Esophagus (tissue), 2 donors: ENCODE measurements around the gene BATF2. TPM values are rescaled to one million over a fixed set of nuclear protein-coding genes. Genes with fewer than 3 reads are reported as not detected.

Source experiments
- H3K27ac ChIP-seq, 2 donors: one replicate each; pipeline ENCODE4 v1.5.1; 2013; ENCODE audit warnings: low read depth in 2 of 2, mild to moderate bottlenecking in 2 of 2, inconsistent platforms in 1 of 2, low read length in 1 of 2, moderate library complexity in 1 of 2
- H3K27me3 ChIP-seq, 2 donors: one replicate each; pipeline ENCODE4 v1.6.1; 2013; ENCODE audit warnings: low read length in 2 of 2, control low read depth in 1 of 2, mild to moderate bottlenecking in 1 of 2; ENCODE audit not compliant: insufficient read depth in 2 of 2, control insufficient read depth in 1 of 2
- H3K36me3 ChIP-seq, 2 donors: one replicate each; pipeline ENCODE4 v1.6.1; 2013; ENCODE audit warnings: low read length in 1 of 2; ENCODE audit not compliant: control insufficient read depth in 2 of 2, insufficient read depth in 2 of 2
- H3K4me1 ChIP-seq, 2 donors: one replicate each; pipeline ENCODE4 v1.6.1; 2013; ENCODE audit warnings: low read length in 1 of 2; ENCODE audit not compliant: control insufficient read depth in 2 of 2, insufficient read depth in 2 of 2
- H3K4me3 ChIP-seq, 2 donors: one replicate each; pipeline ENCODE4 v1.5.1; 2013; ENCODE audit warnings: low read length in 2 of 2, mild to moderate bottlenecking in 2 of 2, low read depth in 1 of 2, moderate library complexity in 1 of 2
- H3K9me3 ChIP-seq, 2 donors: one replicate each; pipeline ENCODE4 v1.6.1; 2013; ENCODE audit warnings: mild to moderate bottlenecking in 2 of 2, low read depth in 1 of 2, low read length in 1 of 2, moderate library complexity in 1 of 2; ENCODE audit not compliant: control insufficient read depth in 2 of 2, insufficient read depth in 1 of 2
- WGBS, 2 donors: extraction: QIAGEN DNeasy Blood & Tissue Kit; methylation state at CpG; one replicate each; pipeline ENCODE4 v1.1.7; 2013; 5-methylcytosine and 5-hydroxymethylcytosine counted together
- polyA plus RNA-seq, 2 donors: library from polyadenylated mRNA; stranded (reverse); fragments of 200-250 nt; gene quantifications; one replicate each; pipeline ENCODE4 v1.2.3, GENCODE V29; 2013
- donor health status: healthy with polysubstance abuse.
- donor health status: Bipolar disorder and iron deficiency.

BATF2 gene
- polyA plus RNA-seq, 2 donors = 0.22 to 0.35 TPM

GRCh38 chr11:64954201-64954600 lies 42.6 kb downstream of the BATF2 start:
- H3K4me1 ChIP-seq = no peaks in the 10 kb centered on the region
- no peak overlapping the region for H3K27ac ChIP-seq
- 50 to 61% methylated on average over 5 of the region's 5 CpGs for WGBS, 2 donors
- no peaks in the 10 kb centered on the region for H3K36me3 ChIP-seq
- H3K4me3 ChIP-seq = no peak overlapping the region
- no peaks in the 10 kb centered on the region for H3K27me3 ChIP-seq
- no peaks in the 10 kb centered on the region for H3K9me3 ChIP-seq

GRCh38 chr11:64951529-64951928 lies 45.2 kb downstream of the BATF2 start:
- H3K27ac ChIP-seq = no peak overlapping the region
- no peaks in the 10 kb centered on the region for H3K27me3 ChIP-seq
- no peaks in the 10 kb centered on the region for H3K4me1 ChIP-seq
- H3K9me3 ChIP-seq = no peaks in the 10 kb centered on the region
- no peaks in the 10 kb centered on the region for H3K36me3 ChIP-seq
- no peak overlapping the region for H3K4me3 ChIP-seq
- 55 to 64% methylated on average over 4 of the region's 4 CpGs for WGBS, 2 donors

- Histone ChIP-seq H3K27ac (no peak overlapping the region), H3K9me3 (no peaks in the 10 kb centered on the region), H3K36me3 (no peaks in the 10 kb centered on the region), H3K4me1 (no peaks in the 10 kb centered on the region), H3K27me3 (no peaks in the 10 kb centered on the region), H3K4me3 (no peak overlapping the region)
- 68 to 70% methylated on average over 5 of the region's 5 CpGs for WGBS, 2 donors
Observed at GRCh38 chr11:64947208-64947814, 49.5 kb downstream of the BATF2 start.

Other genes with a start within 250 kb of the BATF2 start
- gene PYGM, start 237.0 kb downstream of the BATF2 start, polyA plus RNA-seq = 1 to 10 TPM; 1.2 to 1.7 TPM
- gene SF1, start 218.4 kb downstream of the BATF2 start, polyA plus RNA-seq = 10 to 100 TPM; 79.0 to 88.0 TPM
- gene MAP4K2, start 193.8 kb downstream of the BATF2 start, polyA plus RNA-seq = 1 to 10 TPM; 4.7 to 7.5 TPM
- gene MEN1, start 186.4 kb downstream of the BATF2 start, polyA plus RNA-seq = 10 to 100 TPM; 15.4 to 19.0 TPM
- 10 to 100 TPM; 17.5 to 30.7 TPM for gene CDC42BPG, start 152.3 kb downstream of the BATF2 start, polyA plus RNA-seq
- 10 to 100 TPM; 16.1 to 28.7 TPM for gene EHD1, start 118.3 kb downstream of the BATF2 start, polyA plus RNA-seq
- 10 to 100 TPM; 10.4 to 11.4 TPM for gene ATG2A, start 79.8 kb downstream of the BATF2 start, polyA plus RNA-seq
- gene PPP2R5B, start 72.3 kb downstream of the BATF2 start, polyA plus RNA-seq = 10 to 100 TPM in 1 of 2 donors, 1 to 10 TPM in 1; 6.6 to 11.0 TPM
- not detected for gene GPHA2, start 61.1 kb downstream of the BATF2 start, polyA plus RNA-seq
- not detected for gene MAJIN, start 24.9 kb downstream of the BATF2 start, polyA plus RNA-seq
- 10 to 100 TPM; 44.5 to 68.6 TPM for gene ARL2, start 17.2 kb upstream of the BATF2 start, polyA plus RNA-seq
- gene SNX15, start 30.5 kb upstream of the BATF2 start, polyA plus RNA-seq = 10 to 100 TPM; 14.7 to 15.6 TPM
- gene SAC3D1, start 44.2 kb upstream of the BATF2 start, polyA plus RNA-seq = 10 to 100 TPM in 1 of 2 donors, 1 to 10 TPM in 1; 6.2 to 12.1 TPM
- 1 to 10 TPM; 3.0 to 6.0 TPM for gene NAALADL1, start 61.6 kb upstream of the BATF2 start, polyA plus RNA-seq
- gene CDCA5, start 87.1 kb upstream of the BATF2 start, polyA plus RNA-seq = 1 to 10 TPM; 4.3 to 8.8 TPM
- gene ZFPL1, start 87.3 kb upstream of the BATF2 start, polyA plus RNA-seq = 10 to 100 TPM; 30.6 to 30.9 TPM
- gene VPS51, start 99.2 kb upstream of the BATF2 start, polyA plus RNA-seq = 10 to 100 TPM; 62.3 to 70.4 TPM
- 10 to 100 TPM; 48.3 to 68.3 TPM for gene TM7SF2, start 114.9 kb upstream of the BATF2 start, polyA plus RNA-seq
- gene ZNHIT2, start 120.7 kb upstream of the BATF2 start, polyA plus RNA-seq = 10 to 100 TPM; 12.4 to 13.3 TPM
- gene FAU, start 125.2 kb upstream of the BATF2 start, polyA plus RNA-seq = 100 to 1,000 TPM; 789 to 817 TPM
- gene MRPL49, start 125.3 kb upstream of the BATF2 start, polyA plus RNA-seq = 10 to 100 TPM; 18.9 to 44.3 TPM
- 10 to 100 TPM; 16.4 to 17.8 TPM for gene SYVN1, start 137.5 kb upstream of the BATF2 start, polyA plus RNA-seq
- gene SPDYC, start 173.3 kb upstream of the BATF2 start, polyA plus RNA-seq = not detected
- 100 to 1,000 TPM; 323 to 450 TPM for gene CAPN1, start 185.0 kb upstream of the BATF2 start, polyA plus RNA-seq